NCI-H128 (cell line): ENCODE measurements around the gene MTSS2.
A peak's percentile ranks its signal among the peaks of the same experiment; 100 is the strongest.
"Not testable (repeated sequence)": the region's sequence is repeated elsewhere in the genome, so short reads cannot be mapped to it uniquely, and the experiment has no call there.

Experiments
- DNase-seq: peaks from one replicate; lab custom pipeline; 2025; ENCODE audit not compliant: unreplicated experiment; lab: John Stamatoyannopoulos, UW

Gene MTSS2

GRCh38 chr16:70656712-70657263, 29.1 kb downstream of the MTSS2 start:
- no peak for DNase-seq

GRCh38 chr16:70656065-70656711, 29.7 kb downstream of the MTSS2 start:
- DNase-seq, result no peak

GRCh38 chr16:70653809-70654771, 31.8 kb downstream of the MTSS2 start:
- DNase-seq, result peak; percentile 27

- DNase-seq, result no peak
These were observed 32.4 kb downstream of the MTSS2 start for GRCh38 chr16:70653406-70653805.

- DNase-seq, result no peak
These were observed 33.5 kb downstream of the MTSS2 start for GRCh38 chr16:70652322-70652721.

GRCh38 chr16:70651524-70651923, 34.3 kb downstream of the MTSS2 start:
- DNase-seq, result no peak

GRCh38 chr16:70650216-70650615, 35.6 kb downstream of the MTSS2 start:
- no peak for DNase-seq

GRCh38 chr16:70649300-70649699, 36.6 kb downstream of the MTSS2 start:
- DNase-seq, result no peak

GRCh38 chr16:70648606-70649005, 37.2 kb downstream of the MTSS2 start:
- no peak for DNase-seq

GRCh38 chr16:70647441-70648359, 38.2 kb downstream of the MTSS2 start:
- no peak for DNase-seq

GRCh38 chr16:70646260-70647241, 39.3 kb downstream of the MTSS2 start, which contains the start of gene IL34:
Gene IL34, plus strand, starts transcription at chr16:70646559. Its CDS starts 389 bp downstream, at chr16:70646948.
- no peak for DNase-seq

GRCh38 chr16:70644763-70645597, 40.9 kb downstream of the MTSS2 start:
- no peak for DNase-seq

GRCh38 chr16:70643264-70643663, 42.6 kb downstream of the MTSS2 start:
- not testable (repeated sequence) for DNase-seq

GRCh38 chr16:70642633-70643032, 43.2 kb downstream of the MTSS2 start:
- no peak for DNase-seq

- DNase-seq, result no peak
These were observed 46.8 kb downstream of the MTSS2 start for GRCh38 chr16:70638814-70639792.
